T-helper 2 cell treated with Interferon-gamma antibody and Interleukin-4, amounts not matched to agents 100 ng/mL and 5 ng/mL, for 36 hours (primary cell): ENCODE data around the gene FAM193B. TPM values are rescaled to one million over a fixed set of nuclear protein-coding genes. Genes with fewer than 3 reads are reported as not detected.
"Not testable (repeated sequence)": the region's sequence is repeated elsewhere in the genome, so short reads cannot be mapped to it uniquely, and the experiment has no call there.

Experiments
- intact Hi-C: fragments of 100-400 bp; cut with micrococcal nuclease; formaldehyde crosslinking; loops from one replicate; pipeline ENCODE4 v1.15.1; 2023
- total RNA-seq: library from RNA; stranded (reverse); gene quantifications from 2 replicates; pipeline ENCODE4 v1.2.3, GENCODE V29; 2022

Gene FAM193B
- total RNA-seq, 1 donor from 2014 or later = 91.1 TPM

DNA sequence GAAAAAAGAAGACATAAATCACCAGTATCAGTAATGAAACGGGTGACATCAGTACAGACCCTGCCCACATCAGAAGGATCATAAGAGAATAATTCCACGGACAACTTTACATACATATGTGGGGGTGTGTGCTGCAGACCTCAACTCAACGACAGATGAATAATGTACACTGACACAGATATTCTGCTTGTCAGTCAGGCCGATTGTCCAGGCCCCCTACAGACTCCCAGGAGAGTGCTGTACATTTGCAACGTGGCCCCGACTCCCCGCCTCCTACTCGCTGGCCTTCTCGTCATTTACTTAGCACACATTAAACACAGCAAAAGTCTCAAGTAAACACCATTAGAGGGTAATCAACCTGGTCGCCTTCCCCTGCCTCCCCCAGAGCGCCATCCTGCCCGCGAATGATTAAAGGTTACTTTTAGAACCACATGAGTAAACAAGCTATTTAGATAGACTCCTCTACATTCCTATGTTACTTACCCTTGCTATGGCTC, 34.1 kb upstream of the FAM193B start:
- intact Hi-C loops = no loop called here

- intact Hi-C loops = no loop called here
Observed at GRCh38 chr5:177578316-177578715, 24.0 kb upstream of the FAM193B start.

DNA sequence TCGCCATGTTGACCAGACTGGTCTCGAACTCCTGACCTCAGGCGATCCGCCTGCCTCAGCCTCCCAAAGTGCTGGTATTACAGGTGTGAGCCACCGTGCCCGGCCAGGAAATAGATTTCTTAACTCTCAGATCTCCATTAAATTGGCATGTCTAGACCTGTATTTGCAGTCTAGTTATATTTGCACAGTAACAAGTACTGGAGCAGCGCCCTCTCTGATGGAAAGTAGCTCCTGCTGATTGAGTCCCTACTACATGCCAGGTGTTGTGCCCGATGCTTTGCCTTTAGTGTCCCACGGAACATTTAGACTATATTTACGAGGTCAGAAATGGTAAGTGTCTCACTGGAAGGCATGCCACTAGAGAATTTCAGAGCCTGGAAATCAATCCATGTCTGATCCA, 21.8 kb upstream of the FAM193B start:
- intact Hi-C loops = no loop called here

DNA sequence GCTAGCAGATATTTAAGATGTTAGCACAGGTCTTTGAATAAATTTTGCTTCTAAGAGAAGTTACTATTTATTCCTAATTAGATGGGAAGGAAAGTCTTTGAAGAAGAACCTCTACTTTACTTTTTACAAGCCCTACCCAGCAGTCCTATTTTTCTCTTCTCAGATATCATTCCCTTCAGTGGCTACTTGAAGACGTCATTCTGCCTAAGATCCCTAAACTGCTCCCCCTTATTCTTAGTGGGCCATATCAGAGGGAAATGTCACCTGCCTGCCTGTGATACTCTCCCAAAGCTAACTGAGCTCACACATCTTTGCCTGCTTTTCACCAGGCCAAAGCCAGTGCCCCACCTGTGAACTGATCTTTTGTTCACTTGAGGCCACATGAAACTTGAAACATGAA, 21.1 kb upstream of the FAM193B start:
- intact Hi-C loops = no loop called here

DNA sequence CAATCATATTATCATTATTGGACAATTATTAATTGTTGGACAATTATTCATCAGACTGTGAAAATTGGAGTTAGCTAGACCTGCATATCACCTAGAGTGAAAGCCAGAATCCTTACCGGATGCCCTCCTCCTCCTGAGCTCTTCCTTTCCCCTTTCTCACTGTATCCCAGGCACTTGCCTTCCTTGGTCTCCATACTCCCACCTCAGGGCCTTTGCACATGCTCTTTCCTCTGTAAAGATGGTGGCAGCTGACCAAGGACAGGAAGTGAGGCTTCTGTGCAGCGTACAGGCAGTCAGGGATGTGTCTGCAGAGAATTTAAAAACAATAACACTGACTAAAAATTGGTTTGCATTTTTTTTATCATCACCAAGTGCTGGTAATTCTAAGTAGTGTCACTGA, 15.5 kb upstream of the FAM193B start:
- intact Hi-C loops = no loop called here

DNA sequence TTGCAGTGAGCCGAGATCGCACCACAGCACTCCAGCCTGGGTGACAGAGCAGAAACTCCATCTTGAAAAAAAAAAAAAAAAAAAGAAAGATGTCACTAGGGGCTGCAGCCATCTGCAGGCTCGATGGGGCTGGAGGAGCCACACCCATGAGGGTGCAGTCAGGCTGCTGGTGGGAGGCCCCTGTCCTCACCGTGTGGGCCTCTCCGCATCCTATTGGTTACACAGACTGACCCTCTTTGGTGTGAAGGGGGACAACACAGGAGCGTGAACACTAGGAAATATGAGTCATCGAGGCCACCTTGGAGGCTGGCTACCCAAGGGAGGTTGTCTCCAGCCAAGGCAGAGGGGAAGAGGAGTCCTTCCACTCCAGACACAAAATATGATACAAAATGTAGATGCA, 14.0 kb upstream of the FAM193B start:
- intact Hi-C loops = no loop called here

- intact Hi-C loops = no loop called here
Observed at GRCh38 chr5:177565046-177565445, 10.7 kb upstream of the FAM193B start.

GRCh38 chr5:177559446-177559941, 5.1 kb upstream of the FAM193B start:
- intact Hi-C loops = not testable (repeated sequence)

GRCh38 chr5:177557796-177558195, 3.4 kb upstream of the FAM193B start:
- intact Hi-C loops = no loop called here

DNA sequence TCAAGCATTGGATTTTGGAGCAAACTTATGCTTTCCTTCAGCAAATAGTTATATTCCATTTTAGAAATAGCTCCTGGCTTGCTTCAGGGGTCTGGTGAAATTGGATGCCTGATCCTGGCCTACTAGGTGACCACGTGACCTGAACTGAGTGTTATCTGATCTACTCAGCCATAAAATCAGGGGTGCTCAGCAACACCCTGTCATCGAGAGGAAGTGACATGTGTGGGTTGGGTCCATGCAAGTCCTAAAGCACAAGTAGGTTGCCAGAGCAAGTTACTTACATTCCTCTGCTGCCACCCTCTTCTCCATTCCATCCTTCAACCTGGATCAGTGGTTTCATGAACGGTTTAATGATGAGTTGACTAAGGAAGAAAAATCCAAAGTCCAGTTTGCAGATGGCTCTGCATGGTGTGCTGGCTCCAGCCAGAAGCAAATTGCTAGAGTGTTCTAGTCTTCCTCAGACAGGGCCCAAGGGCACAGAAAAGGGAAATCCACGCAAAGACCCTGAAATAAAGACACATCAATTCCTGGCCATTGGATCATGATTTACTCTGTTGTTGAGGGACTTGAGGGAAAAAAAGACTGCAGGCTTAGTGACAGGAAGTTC, 2.8 kb upstream of the FAM193B start:
- intact Hi-C loops = no loop called here

GRCh38 chr5:177555665-177556064, 1.3 kb upstream of the FAM193B start:
- intact Hi-C loops = no loop called here

- intact Hi-C loops = no loop called here
Observed at GRCh38 chr5:177555228-177555627, 865 bp upstream of the FAM193B start.

GRCh38 chr5:177553671-177554429, 513 bp downstream of the FAM193B start:
- intact Hi-C loops = loop anchor here (1.0 to 5.0 kb wide), 3 partner anchors 37 to 57 kb away; partner anchors contain the start of genes PDLIM7 and TMED9

GRCh38 chr5:177552839-177553455, 1.4 kb downstream of the FAM193B start:
- intact Hi-C loops = loop anchor here (5.0 kb wide), 1 partner anchor 56 kb away; the partner anchor contains the start of gene PDLIM7

- intact Hi-C loops = loop anchor here (5.0 kb wide), 1 partner anchor 53 kb away; the partner anchor contains the start of gene PDLIM7
Observed at GRCh38 chr5:177550122-177550521, 4.2 kb downstream of the FAM193B start.

- intact Hi-C loops = no loop called here
Observed at GRCh38 chr5:177548495-177548894, 5.9 kb downstream of the FAM193B start.

GRCh38 chr5:177547736-177548135, 6.6 kb downstream of the FAM193B start:
- intact Hi-C loops = no loop called here

GRCh38 chr5:177546258-177546741, 8.1 kb downstream of the FAM193B start:
- intact Hi-C loops = no loop called here

DNA sequence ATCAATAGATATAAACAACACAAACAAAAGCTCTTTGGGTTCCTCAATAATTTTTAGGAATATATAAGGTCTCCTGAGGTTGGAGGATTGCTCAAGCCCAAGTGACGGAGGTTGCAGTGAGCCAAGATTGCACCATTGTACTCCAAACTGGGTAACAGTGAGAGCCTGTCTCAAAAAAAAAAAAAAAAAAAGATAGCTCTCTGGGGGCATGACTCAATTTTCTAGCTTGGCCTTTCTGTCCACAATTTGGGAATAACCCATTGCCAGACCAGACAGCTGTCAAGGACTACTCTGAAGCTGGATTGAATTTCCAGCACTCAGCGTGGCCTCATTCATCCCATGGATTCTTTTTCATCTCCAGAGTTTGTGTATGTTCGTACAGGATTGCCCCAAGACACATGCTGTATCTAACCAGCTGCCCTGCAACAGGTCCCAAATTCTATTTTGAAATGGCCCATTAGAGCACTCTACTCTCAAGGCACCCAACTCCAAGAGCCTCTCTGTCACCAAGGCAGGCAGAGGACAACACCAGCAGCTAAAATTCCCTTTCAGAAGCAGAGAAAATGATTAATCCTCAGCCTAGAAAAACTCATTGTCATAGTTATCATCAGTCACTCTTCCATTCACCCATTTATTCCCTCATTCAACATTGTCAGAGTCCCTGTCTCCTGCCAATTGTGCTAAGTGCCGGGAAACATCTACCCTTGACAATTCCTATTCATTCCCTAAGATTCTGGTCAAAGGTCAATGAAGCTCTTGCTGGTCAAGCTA, 8.7 kb downstream of the FAM193B start:
- intact Hi-C loops = no loop called here

DNA sequence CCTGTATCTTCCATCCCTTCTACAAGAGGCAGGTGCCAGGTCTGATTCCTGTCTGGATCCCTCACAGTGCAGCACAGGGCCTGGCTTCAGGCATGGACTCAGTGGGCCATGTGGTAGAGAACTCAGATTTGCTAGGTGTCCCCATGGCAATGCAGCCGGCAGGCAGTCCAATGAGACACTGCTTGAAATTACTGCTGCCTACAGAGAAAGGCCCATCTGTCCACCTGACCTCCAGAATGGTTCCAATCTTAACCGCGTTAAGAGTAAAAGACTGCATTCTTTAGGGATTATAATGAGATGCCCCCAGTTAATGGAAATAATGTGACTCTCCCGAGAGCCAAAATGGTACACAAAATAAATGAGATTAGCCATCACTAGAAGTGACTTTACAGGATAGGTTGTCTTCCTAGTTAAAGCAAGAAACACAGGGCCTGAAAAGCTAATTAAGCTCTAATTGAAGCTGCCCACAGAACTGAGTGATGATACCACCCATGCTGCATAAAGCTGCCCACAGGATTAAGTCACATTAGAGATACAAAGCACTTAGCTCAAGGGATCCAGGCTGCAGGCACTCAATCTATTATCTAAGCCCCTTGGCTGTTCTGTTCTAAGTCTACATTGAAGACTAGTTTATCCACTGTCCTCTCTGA, 11.4 kb downstream of the FAM193B start:
- intact Hi-C loops = no loop called here

DNA sequence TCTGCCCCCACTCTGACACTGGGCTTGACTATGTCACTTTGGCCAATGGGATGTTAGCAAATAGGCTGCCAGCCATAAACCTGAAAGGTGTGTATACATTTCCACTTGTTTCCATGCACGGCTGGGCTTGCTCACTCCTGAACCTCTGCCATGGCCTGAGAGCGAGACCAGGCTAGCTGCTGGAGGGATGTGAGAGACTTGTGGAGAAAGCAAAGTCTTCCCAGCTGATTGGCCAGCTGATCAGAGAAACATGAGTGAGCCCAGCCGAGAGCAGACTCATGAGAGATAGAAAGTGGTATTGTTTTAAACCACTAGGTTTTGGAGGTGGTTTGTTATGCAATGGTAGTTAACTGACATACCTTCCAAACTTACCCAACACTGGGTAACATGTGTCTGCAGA, 13.9 kb downstream of the FAM193B start:
- intact Hi-C loops = no loop called here
